ENCODE measurements around the gene TBL3. TPM values are rescaled to one million over a fixed set of nuclear protein-coding genes. Genes with fewer than 3 reads are reported as not detected.
"Not testable (repeated sequence)": the region's sequence is repeated elsewhere in the genome, so short reads cannot be mapped to it uniquely, and the experiment has no call there.

TBL3 gene
- total and polyA plus RNA-seq, 2 donors (not counting 1 experiment from before 2014, with no cell fraction given), result 31.9 to 52.2 TPM

- peaks cover 51% of the 10 kb centered on the region for H3K79me2 ChIP-seq (ENCODE audit: control insufficient read depth, insufficient read depth, low read length)
- intact Hi-C loops (cut with micrococcal nuclease), result loop anchor here (1.0 to 2.0 kb wide), 7 partner anchors 13 to 145 kb away; partner anchors contain the start of genes GFER, NDUFB10, NTHL1 and RPS2
- H3K4me1 Mint-ChIP-seq, result peaks cover 38% of the 10 kb centered on the region
- H3K27ac ChIP-seq (ENCODE audit: low read length in 2 of 2), result peak within 1 kb of the TSS; percentile 87 to 95
- peaks cover 35 to 44% of the 10 kb centered on the region in 2 donors for H3K4me1 ChIP-seq (ENCODE audit: control insufficient read depth in 2 of 2, insufficient read depth in 2 of 2, low read length in 2 of 2)
- H3K36me3 ChIP-seq (replicated peaks in 1 of 2; ENCODE audit: control extremely low read depth in 1 of 2, control insufficient read depth in 1 of 2, extremely low read depth in 1 of 2, insufficient read depth in 2 of 2, low read length in 1 of 2), result peaks cover 0 to 6% of the 10 kb centered on the region in 2 experiments
- H3K4me3 Mint-ChIP-seq, result peak within 1 kb of the TSS; percentile 95
- peak within 1 kb of the TSS; percentile 82 for H3K9ac ChIP-seq (ENCODE audit: low read length)
- H3K9me3 Mint-ChIP-seq (ENCODE audit: insufficient read depth), result no peaks in the 10 kb centered on the region
- no peaks in the 10 kb centered on the region for H3K27me3 Mint-ChIP-seq
- ATAC-seq (ENCODE audit: low read depth), result peak; percentile 97
- POLR2A ChIA-PET, result interaction anchor here (1.4 kb wide), 1 partner anchor 45 kb away, joined by 3 read pairs; the partner anchor contains the start of gene RPS2
- H3K4me2 ChIP-seq (replicated peaks; ENCODE audit: low read depth, low read length, poor library complexity, severe bottlenecking), result peak within 1 kb of the TSS; percentile 77
- H3K27me3 ChIP-seq (replicated peaks in 1 of 4; ENCODE audit: control extremely low read depth in 1 of 4, control insufficient read depth in 3 of 4, insufficient read depth in 4 of 4, low read length in 3 of 4), result no peaks in the 10 kb centered on the region
- 6% methylated on average over 52 of the region's 52 CpGs for WGBS (ENCODE audit: insufficient coverage)
- H4K20me1 ChIP-seq (ENCODE audit: control insufficient read depth, insufficient read depth, low read length, poor library complexity, severe bottlenecking), result peaks cover 43% of the 10 kb centered on the region
- H3K4me3 ChIP-seq (ENCODE audit: control extremely low read depth in 1 of 5, extremely low read depth in 1 of 5, insufficient read depth in 1 of 5, low read depth in 2 of 5, low read length in 4 of 5), result peak within 1 kb of the TSS; percentile 61 to 87 (median 77)
- CTCF ChIA-PET, result no interaction called here
- H3K9me3 ChIP-seq (ENCODE audit: control extremely low read depth in 1 of 3, control insufficient read depth in 2 of 3, insufficient read depth in 1 of 3, low read length in 2 of 3), result no peaks in the 10 kb centered on the region
- H3K27ac Mint-ChIP-seq, result peak within 1 kb of the TSS; percentile 95
- TF ChIP-seq CTCF (IDR thresholded peaks at IDR 0.05), result no peak
- TF ChIP-seq EZH2 (IDR thresholded peaks at IDR 0.05; ENCODE audit: borderline replicate concordance, insufficient read depth, low read depth, low read length, poor library complexity, severe bottlenecking), result no peak
- H2AFZ ChIP-seq (ENCODE audit: insufficient read depth, low read depth, low read length, poor library complexity, severe bottlenecking), result peak within 1 kb of the TSS; percentile 80
- peak; percentile 90 for DNase-seq
Measured at GRCh38 chr16:2009791-2010510, 38.1 kb downstream of the TBL3 start, which contains the start of gene ZNF598. ZNF598 (minus strand) TSS chr16:2009821.

GRCh38 chr16:2011726-2012125 lies 39.9 kb downstream of the TBL3 start:
- H3K9me3 Mint-ChIP-seq (ENCODE audit: insufficient read depth); H3K27me3 ChIP-seq (replicated peaks in 1 of 4; ENCODE audit: control extremely low read depth in 1 of 4, control insufficient read depth in 3 of 4, insufficient read depth in 4 of 4, low read length in 3 of 4); H3K4me2 ChIP-seq (replicated peaks; ENCODE audit: low read depth, low read length, poor library complexity, severe bottlenecking); DNase-seq; H3K27ac ChIP-seq (ENCODE audit: low read length in 2 of 2); H3K9ac ChIP-seq (ENCODE audit: low read length); H3K4me3 ChIP-seq (ENCODE audit: control extremely low read depth in 1 of 5, extremely low read depth in 1 of 5, insufficient read depth in 1 of 5, low read depth in 2 of 5, low read length in 4 of 5); H2AFZ ChIP-seq (ENCODE audit: insufficient read depth, low read depth, low read length, poor library complexity, severe bottlenecking); ATAC-seq (ENCODE audit: low read depth); H3K27me3 Mint-ChIP-seq; H3K4me3 Mint-ChIP-seq; H3K27ac Mint-ChIP-seq; H3K9me3 ChIP-seq (ENCODE audit: control extremely low read depth in 1 of 3, control insufficient read depth in 2 of 3, insufficient read depth in 1 of 3, low read length in 2 of 3); intact Hi-C loops (cut with micrococcal nuclease); H3K36me3 ChIP-seq (replicated peaks in 1 of 2; ENCODE audit: control extremely low read depth in 1 of 2, control insufficient read depth in 1 of 2, extremely low read depth in 1 of 2, insufficient read depth in 2 of 2, low read length in 1 of 2): not testable (repeated sequence)
- peaks cover 25% of the 10 kb centered on the region for H4K20me1 ChIP-seq (ENCODE audit: control insufficient read depth, insufficient read depth, low read length, poor library complexity, severe bottlenecking)
- WGBS (ENCODE audit: insufficient coverage), result 78% methylated on average over 5 of the region's 9 CpGs
- peaks cover 30 to 34% of the 10 kb centered on the region in 2 donors for H3K4me1 ChIP-seq (ENCODE audit: control insufficient read depth in 2 of 2, insufficient read depth in 2 of 2, low read length in 2 of 2)
- peaks cover 33% of the 10 kb centered on the region for H3K79me2 ChIP-seq (ENCODE audit: control insufficient read depth, insufficient read depth, low read length)
- ChIA-PET CTCF (interaction anchor here (0.6 to 2.8 kb wide), 4 partner anchors 7 to 129 kb away, joined by 3 to 10 read pairs (median 5); no protein-coding TSS in a partner anchor), POLR2A (interaction anchor here (0.7 kb wide), 1 partner anchor 9 kb away, joined by 5 read pairs; no protein-coding TSS in a partner anchor)
- peaks cover 27% of the 10 kb centered on the region for H3K4me1 Mint-ChIP-seq
